Fibroblast of lung (primary cell): ENCODE measurements around the gene MXRA7.

ENCODE experiments used
- EZH2 ChIP-seq: IDR thresholded peaks from 2 replicates; pipeline ENCODE4 v1.5.1; 2012; ENCODE audit warnings: low read length, control low read depth, mild to moderate bottlenecking; ENCODE audit errors: missing control alignments
- TF ChIP-seq, protein P1 (sequence below), 2 donors: IDR thresholded peaks in 1 of 2; conservative IDR thresholded peaks in 1 of 2; 1 replicate in 1 of 2; 2 replicates in 1 of 2; pipeline ENCODE4 v1.5.1; 2011 to 2012; ENCODE audit warnings: low read length in 2 of 2, control low read depth in 1 of 2, inconsistent platforms in 1 of 2, low read depth in 1 of 2, mild to moderate bottlenecking in 1 of 2

GRCh38 chr17:76701471-76701967, 9.2 kb downstream of the MXRA7 start:
- TF ChIP-seq, protein P1, sequence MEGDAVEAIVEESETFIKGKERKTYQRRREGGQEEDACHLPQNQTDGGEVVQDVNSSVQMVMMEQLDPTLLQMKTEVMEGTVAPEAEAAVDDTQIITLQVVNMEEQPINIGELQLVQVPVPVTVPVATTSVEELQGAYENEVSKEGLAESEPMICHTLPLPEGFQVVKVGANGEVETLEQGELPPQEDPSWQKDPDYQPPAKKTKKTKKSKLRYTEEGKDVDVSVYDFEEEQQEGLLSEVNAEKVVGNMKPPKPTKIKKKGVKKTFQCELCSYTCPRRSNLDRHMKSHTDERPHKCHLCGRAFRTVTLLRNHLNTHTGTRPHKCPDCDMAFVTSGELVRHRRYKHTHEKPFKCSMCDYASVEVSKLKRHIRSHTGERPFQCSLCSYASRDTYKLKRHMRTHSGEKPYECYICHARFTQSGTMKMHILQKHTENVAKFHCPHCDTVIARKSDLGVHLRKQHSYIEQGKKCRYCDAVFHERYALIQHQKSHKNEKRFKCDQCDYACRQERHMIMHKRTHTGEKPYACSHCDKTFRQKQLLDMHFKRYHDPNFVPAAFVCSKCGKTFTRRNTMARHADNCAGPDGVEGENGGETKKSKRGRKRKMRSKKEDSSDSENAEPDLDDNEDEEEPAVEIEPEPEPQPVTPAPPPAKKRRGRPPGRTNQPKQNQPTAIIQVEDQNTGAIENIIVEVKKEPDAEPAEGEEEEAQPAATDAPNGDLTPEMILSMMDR (conservative IDR thresholded peaks at IDR 0.05 in 1 of 2, IDR thresholded peaks at IDR 0.05 in 1 of 2; ENCODE audit: low read depth in 1 of 2, low read length in 2 of 2) = no peak
- TF ChIP-seq EZH2 = no peak
